CD4-positive, alpha-beta T cell (primary cell): Measurements from ENCODE around the gene CIDEB. TPM values are rescaled to one million over a fixed set of nuclear protein-coding genes. Genes with fewer than 3 reads are reported as not detected.

Source experiments
- ATAC-seq: fragments of 200-7000 bp; cut with Tn5 transposase; one replicate; pipeline ENCODE4 v1.10.0; 2022; ENCODE audit warnings: mild to moderate bottlenecking; ENCODE audit not compliant: poor library complexity
- CTCF ChIA-PET: fragments of 350-600 bp; sonication (Branson Sonifier 250); formaldehyde crosslinking; loops from one replicate; lab custom pipeline; 2021; ENCODE audit warnings: antibody characterized with exemption, inconsistent platforms; lab: Charles Lee
- POLR2A ChIA-PET: fragments of 350-600 bp; sonication (Branson Sonifier 250); formaldehyde crosslinking; loops from one replicate; lab custom pipeline; 2021; ENCODE audit warnings: antibody characterized with exemption, inconsistent platforms; lab: Charles Lee
- DNase-seq, 14 experiments: peaks; one replicate each; pipeline ENCODE4 v3.0.0-alpha.2; 2013 to 2020; ENCODE audit warnings: mixed read lengths in 2 of 14
- H3K27ac ChIP-seq, 2 donors: one replicate each; pipeline versions ENCODE4 v1.5.1 to v1.7.0; 2013; ENCODE audit warnings: low read length in 2 of 2, low read depth in 1 of 2, mild to moderate bottlenecking in 1 of 2
- H3K27me3 ChIP-seq, 2 experiments: 1 replicate in 1 of 2; 2 replicates in 1 of 2; pipeline versions ENCODE4 v1.6.1 to v1.7.0; 2013; ENCODE audit warnings: low read length in 2 of 2, control low read depth in 1 of 2, mild to moderate bottlenecking in 1 of 2, moderate library complexity in 1 of 2; ENCODE audit not compliant: insufficient read depth in 2 of 2, control insufficient read depth in 1 of 2
- H3K36me3 ChIP-seq: one replicate; pipeline ENCODE4 v1.6.1; 2013; ENCODE audit warnings: low read length, control low read depth; ENCODE audit not compliant: insufficient read depth
- H3K4me1 ChIP-seq: one replicate; pipeline ENCODE4 v1.6.1; 2013; ENCODE audit warnings: low read length, control low read depth; ENCODE audit not compliant: insufficient read depth
- H3K4me3 ChIP-seq: one replicate; pipeline ENCODE4 v1.5.1; 2013; ENCODE audit warnings: mild to moderate bottlenecking, low read length, moderate library complexity
- H3K9me3 ChIP-seq, 2 experiments: 1 replicate in 1 of 2; 2 replicates in 1 of 2; pipeline versions ENCODE4 v1.6.1 to v1.7.0; 2013; ENCODE audit warnings: low read length in 2 of 2, mild to moderate bottlenecking in 2 of 2, control low read depth in 1 of 2, moderate library complexity in 1 of 2; ENCODE audit not compliant: control insufficient read depth in 1 of 2, insufficient read depth in 1 of 2
- H3K27ac Mint-ChIP-seq: one replicate; pipeline ENCODE4 v1.8.0; 2020; ENCODE audit warnings: mixed read lengths
- H3K27me3 Mint-ChIP-seq: one replicate; pipeline ENCODE4 v1.8.0; 2021; ENCODE audit warnings: mixed read lengths
- H3K36me3 Mint-ChIP-seq: one replicate; pipeline ENCODE4 v1.8.0; 2021; ENCODE audit warnings: low read depth, mixed read lengths
- H3K4me1 Mint-ChIP-seq: one replicate; pipeline ENCODE4 v1.8.0; 2021; ENCODE audit warnings: low read depth, mixed read lengths
- H3K4me3 Mint-ChIP-seq: one replicate; pipeline ENCODE4 v1.8.0; 2020; ENCODE audit warnings: mild to moderate bottlenecking, mixed read lengths
- H3K9me3 Mint-ChIP-seq: one replicate; pipeline ENCODE4 v1.8.0; 2020; ENCODE audit warnings: mixed read lengths
- intact Hi-C, 2 experiments: fragments of 100-400 bp; cut with DNase I in 1 of 2; cut with micrococcal nuclease in 1 of 2; formaldehyde crosslinking; loops; one replicate each; pipeline versions ENCODE4 v1.15.1 to v1.9.0; 2023 to 2025; cut with DNase I, micrococcal nuclease
- total RNA-seq, 174 experiments: library from RNA in 2 of 174; stranded (reverse) in 2 of 174; gene quantifications; one replicate each; pipeline ENCODE4 v1.2.3 and lab custom pipeline; 2021 to 2026
- TF ChIP-seq, protein P1 (sequence below): fragments of 200-600 bp; IDR thresholded peaks from one replicate; pipeline ENCODE4 v1.8.0; 2022; ENCODE audit warnings: antibody characterized with exemption, mild to moderate bottlenecking

CIDEB gene
- total RNA-seq, 2 experiments from 2014 or later = 7.4 to 9.2 TPM

DNA sequence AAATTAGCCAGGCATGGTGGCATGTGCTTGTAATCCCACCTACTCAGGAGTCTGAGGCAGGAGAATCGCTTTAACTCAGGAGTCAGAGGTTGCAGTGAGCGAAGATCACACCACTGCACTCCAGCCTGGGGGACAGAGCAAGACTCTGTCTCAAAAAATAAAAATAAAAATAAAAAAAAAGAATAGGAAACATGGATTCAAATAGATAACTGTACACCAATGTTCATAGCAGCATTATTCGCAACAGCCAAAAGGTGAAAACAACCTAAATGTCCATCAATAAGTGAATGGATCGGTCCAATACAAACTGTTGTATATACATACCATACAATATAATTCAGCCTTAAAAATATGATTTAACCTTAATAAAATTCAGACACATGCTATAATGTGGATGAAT, 35.1 kb upstream of the CIDEB start:
- no peak for DNase-seq
- TF ChIP-seq, protein P1, sequence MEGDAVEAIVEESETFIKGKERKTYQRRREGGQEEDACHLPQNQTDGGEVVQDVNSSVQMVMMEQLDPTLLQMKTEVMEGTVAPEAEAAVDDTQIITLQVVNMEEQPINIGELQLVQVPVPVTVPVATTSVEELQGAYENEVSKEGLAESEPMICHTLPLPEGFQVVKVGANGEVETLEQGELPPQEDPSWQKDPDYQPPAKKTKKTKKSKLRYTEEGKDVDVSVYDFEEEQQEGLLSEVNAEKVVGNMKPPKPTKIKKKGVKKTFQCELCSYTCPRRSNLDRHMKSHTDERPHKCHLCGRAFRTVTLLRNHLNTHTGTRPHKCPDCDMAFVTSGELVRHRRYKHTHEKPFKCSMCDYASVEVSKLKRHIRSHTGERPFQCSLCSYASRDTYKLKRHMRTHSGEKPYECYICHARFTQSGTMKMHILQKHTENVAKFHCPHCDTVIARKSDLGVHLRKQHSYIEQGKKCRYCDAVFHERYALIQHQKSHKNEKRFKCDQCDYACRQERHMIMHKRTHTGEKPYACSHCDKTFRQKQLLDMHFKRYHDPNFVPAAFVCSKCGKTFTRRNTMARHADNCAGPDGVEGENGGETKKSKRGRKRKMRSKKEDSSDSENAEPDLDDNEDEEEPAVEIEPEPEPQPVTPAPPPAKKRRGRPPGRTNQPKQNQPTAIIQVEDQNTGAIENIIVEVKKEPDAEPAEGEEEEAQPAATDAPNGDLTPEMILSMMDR = no peak
- no peak overlapping the region for H3K4me3 Mint-ChIP-seq
- H3K4me3 ChIP-seq = no peak overlapping the region
- intact Hi-C loops = no loop called here
- peaks cover 18% of the 10 kb centered on the region for H3K4me1 Mint-ChIP-seq
- peaks cover 6 to 10% of the 10 kb centered on the region in 2 experiments for H3K27me3 ChIP-seq
- H3K27ac Mint-ChIP-seq = no peak overlapping the region
- no peaks in the 10 kb centered on the region for H3K9me3 ChIP-seq
- CTCF ChIA-PET = interaction anchor here (0.7 to 1.1 kb wide), 3 partner anchors 9 to 12 kb away, joined by 3 read pairs; no protein-coding TSS in a partner anchor
- no peak for ATAC-seq
- H3K27me3 Mint-ChIP-seq = peaks cover 33% of the 10 kb centered on the region
- H3K36me3 Mint-ChIP-seq = peaks cover 15% of the 10 kb centered on the region
- H3K27ac ChIP-seq = no peak overlapping the region
- POLR2A ChIA-PET = interaction anchor here (11.3 kb wide), 1 partner anchor 90 kb away, joined by 270 read pairs; the partner anchor contains the start of genes CBLN3 and KHNYN
- H3K4me1 ChIP-seq = peaks cover 26% of the 10 kb centered on the region
- no peaks in the 10 kb centered on the region for H3K9me3 Mint-ChIP-seq
- H3K36me3 ChIP-seq = peaks cover under 1% of the 10 kb centered on the region

DNA sequence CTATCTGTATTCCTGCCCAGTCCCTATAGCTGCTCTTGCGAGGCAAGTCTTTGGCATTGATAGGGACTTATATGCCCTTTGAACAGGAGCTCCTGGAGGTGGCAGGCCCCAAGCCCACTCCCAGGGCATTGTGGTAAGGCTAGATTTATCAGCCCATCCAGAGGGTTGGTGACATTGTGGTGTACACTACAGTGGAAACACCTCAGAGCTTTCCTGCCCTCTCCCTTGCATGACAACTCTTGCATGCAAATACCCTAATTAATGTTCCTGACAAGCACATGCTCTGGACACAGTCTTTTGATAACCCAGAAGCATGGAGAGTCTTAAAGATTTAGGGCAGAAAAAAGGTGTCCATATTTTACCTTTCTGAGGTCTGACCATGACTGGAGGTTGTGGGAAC, 32.8 kb upstream of the CIDEB start:
- Mint-ChIP-seq H3K4me3 (peak overlapping the region; percentile 94), H3K27ac (no peak overlapping the region), H3K36me3 (peaks cover 38% of the 10 kb centered on the region), H3K27me3 (peaks cover 29% of the 10 kb centered on the region), H3K9me3 (no peaks in the 10 kb centered on the region), H3K4me1 (peaks cover 21% of the 10 kb centered on the region)
- ChIA-PET CTCF (interaction anchor here (0.9 to 2.3 kb wide), 4 partner anchors 8 to 752 kb away, joined by 3 to 7 read pairs (median 6); partner anchors contain the start of gene CIDEB), POLR2A (interaction anchor here (0.9 to 11.3 kb wide), 5 partner anchors 27 to 98 kb away, joined by 3 to 270 read pairs (median 5); partner anchors contain the start of genes CBLN3, KHNYN, RABGGTA and TINF2)
- Histone ChIP-seq H3K27ac (no peak overlapping the region), H3K27me3 (peaks cover 3 to 6% of the 10 kb centered on the region in 2 experiments), H3K9me3 (no peaks in the 10 kb centered on the region), H3K36me3 (peaks cover 13% of the 10 kb centered on the region), H3K4me1 (peaks cover 36% of the 10 kb centered on the region), H3K4me3 (no peak overlapping the region)
- DNase-seq = no peak
- no peak for ATAC-seq
- TF ChIP-seq, protein P1 = no peak
- intact Hi-C loops = no loop called here

DNA sequence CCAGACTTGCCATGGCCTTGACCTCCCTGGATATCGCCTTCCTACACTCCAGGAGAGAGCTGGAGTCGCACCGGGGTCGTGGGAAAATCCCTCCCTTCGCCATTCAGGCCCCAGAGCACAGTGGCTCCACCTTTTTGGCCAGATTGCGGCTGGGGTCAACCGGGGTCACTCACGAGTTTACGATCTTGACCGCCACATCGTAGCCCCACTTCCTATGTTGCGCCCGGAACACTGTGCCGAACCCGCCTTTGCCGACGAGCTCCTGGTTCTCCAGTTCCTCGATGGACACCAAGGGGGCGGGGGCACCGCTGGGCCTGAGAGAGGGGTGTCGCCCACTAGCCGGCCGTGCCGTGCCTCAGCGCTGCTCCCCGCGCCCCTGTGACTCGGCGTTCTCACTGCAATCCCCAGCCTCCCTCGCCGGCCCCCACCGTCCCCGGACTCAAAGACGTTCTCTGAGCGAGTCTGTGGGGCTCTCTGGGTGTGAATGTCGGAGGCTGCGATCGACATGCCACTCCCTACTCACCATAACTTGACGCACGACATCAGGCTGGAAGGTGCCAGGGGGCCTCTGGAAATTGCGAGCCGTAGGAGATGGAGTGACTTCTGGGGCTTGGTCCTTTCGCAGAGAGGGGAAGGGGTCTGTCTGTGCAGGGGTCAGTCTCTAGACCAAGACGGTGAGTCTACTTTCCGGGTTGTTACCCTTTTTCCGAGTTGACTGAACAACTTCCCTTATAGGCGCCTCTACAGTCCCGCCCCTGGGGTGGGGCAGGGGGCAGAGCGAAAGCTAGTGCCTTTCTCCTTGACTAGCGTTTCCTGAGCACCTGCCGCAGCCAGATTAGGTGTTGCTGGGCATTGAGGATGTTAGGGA, 31.7 kb upstream of the CIDEB start, which contains the start of gene RIPK3:
RIPK3 (minus strand) TSS at position 708 of the 868 bp plus-strand sequence; CDS start at position 543, 165 bp downstream.
- Histone ChIP-seq H3K4me3 (peak within 1 kb of the TSS; percentile 94), H3K27me3 (peaks cover 11% of the 10 kb centered on the region in 2 experiments), H3K27ac (peak within 1 kb of the TSS in 1 of 2 donors; percentile 64), H3K36me3 (peaks cover 13% of the 10 kb centered on the region), H3K9me3 (no peaks in the 10 kb centered on the region), H3K4me1 (peaks cover 46% of the 10 kb centered on the region)
- ChIA-PET CTCF (interaction anchor here (0.7 to 2.3 kb wide), 5 partner anchors 7 to 751 kb away, joined by 3 to 7 read pairs (median 5); partner anchors contain the start of gene CIDEB), POLR2A (interaction anchor here (0.7 to 11.3 kb wide), 8 partner anchors 13 to 97 kb away, joined by 3 to 270 read pairs (median 4); partner anchors contain the start of genes CBLN3, KHNYN, LTB4R and RABGGTA)
- intact Hi-C loops = loop anchor here in 1 of 2 experiments (10.0 kb wide), 1 partner anchor 335 kb away; no protein-coding TSS in a partner anchor
- TF ChIP-seq, protein P1 = no peak
- DNase-seq (peak; percentile 52 to 83 (median 72)), ATAC-seq (peak; percentile 93)
- H3K27me3 Mint-ChIP-seq = peaks cover 31% of the 10 kb centered on the region
- peak within 1 kb of the TSS; percentile 82 for H3K27ac Mint-ChIP-seq
- H3K9me3 Mint-ChIP-seq = no peaks in the 10 kb centered on the region
- peaks cover 45% of the 10 kb centered on the region for H3K36me3 Mint-ChIP-seq
- H3K4me3 Mint-ChIP-seq = peak within 1 kb of the TSS; percentile 94
- peaks cover 31% of the 10 kb centered on the region for H3K4me1 Mint-ChIP-seq
